Activated CD4-positive, alpha-beta T cell treated with anti-CD3 and anti-CD28 coated beads for 24 hours (primary cell): ENCODE results near the gene PPM1A.

Experiments used
- DNase-seq, 2 donors: peaks; one replicate each; pipeline ENCODE4 v3.0.0-alpha.2; 2020; ENCODE audit warnings: low read depth in 2 of 2

The PPM1A gene

DNA sequence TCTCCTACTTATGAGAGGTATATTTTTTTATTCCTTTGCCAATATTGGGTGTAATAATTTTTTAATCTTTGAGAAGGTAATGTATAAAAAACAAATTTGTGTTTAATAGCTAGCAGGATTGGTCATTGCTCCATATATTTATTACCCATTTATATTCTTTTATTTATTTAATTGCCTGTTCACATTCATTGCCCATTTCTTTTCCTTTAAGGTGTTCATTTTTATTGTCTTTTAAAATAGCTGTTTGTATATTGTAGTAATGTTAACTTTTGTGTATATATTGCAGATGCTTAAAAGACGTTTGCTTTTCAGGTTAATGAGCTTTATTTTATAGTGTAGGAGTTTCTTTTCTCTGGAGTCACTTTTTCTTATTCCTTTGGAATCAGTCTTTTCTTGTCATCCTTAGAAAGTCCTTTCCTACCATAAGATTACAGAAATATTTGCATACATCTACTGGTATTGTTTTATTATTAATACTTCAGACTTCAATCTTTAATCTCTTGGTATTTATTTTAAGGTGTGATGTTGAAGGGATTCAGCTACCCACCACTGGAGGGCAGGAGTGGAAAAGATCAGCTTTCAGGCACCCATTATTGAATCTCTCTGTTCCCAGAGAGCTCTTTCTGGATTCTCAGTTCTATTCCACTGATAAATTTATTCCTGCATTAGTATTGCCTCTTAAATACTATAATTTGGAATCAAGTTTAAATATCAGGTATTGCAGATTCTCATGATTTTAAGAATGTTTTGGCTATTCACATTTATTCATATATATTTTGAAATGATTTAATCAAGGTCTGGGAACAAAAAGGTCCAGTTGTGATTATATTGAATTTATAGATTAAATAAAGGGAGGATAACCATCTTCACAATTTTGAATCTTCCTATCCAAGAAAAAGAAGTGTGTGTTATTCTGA lies 17.3 kb downstream of the PPM1A start:
- DNase-seq, result no peak

- no peak for DNase-seq
Measured at GRCh38 chr14:60272177-60272576, 23.2 kb downstream of the PPM1A start.

DNA sequence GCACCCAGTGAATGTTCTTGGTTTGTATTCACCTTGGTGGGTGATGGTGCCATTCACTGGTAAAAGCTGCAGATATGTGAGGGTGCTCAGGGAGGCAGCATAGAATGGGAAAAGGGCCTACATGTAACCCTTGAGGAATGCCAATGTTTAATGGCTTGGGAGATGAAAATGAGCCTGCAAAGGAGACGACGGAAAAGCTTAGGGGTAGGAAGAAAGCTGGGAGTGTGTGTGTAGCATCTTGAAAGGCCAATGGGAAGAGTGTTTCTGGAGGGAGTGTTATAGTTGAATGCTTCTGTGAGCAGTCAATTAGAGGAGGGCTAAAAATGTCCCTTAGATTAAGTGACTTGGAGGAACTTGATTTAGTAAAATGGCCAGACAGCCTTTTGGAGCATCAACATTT lies 24.9 kb downstream of the PPM1A start:
- DNase-seq, result no peak

- no peak for DNase-seq
Measured at GRCh38 chr14:60274448-60274847, 25.4 kb downstream of the PPM1A start.

- DNase-seq, result no peak
Measured at GRCh38 chr14:60275932-60276331, 26.9 kb downstream of the PPM1A start.

DNA sequence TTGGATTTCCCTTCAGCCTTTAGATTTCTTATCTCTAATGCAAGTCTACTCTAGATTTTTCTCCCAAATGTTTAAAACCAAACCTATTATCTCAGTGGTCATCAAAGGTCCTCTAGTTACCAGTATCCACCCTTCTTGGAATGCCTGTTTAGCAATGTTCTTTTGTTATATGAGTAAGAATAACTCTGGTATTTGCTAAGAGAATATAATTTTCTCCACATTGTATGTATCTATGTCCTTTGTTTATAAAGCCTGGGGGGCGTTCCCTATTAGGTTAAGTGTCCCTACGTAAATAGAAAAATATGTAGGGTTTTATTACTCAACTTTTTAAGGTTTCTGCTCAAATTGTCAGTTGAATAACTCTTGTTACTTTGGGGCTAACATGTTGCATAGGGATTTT lies 27.3 kb downstream of the PPM1A start:
- no peak for DNase-seq

- DNase-seq, result no peak
Measured at GRCh38 chr14:60277605-60278190, 28.7 kb downstream of the PPM1A start.

GRCh38 chr14:60278350-60278749 lies 29.3 kb downstream of the PPM1A start:
- DNase-seq, result no peak

DNA sequence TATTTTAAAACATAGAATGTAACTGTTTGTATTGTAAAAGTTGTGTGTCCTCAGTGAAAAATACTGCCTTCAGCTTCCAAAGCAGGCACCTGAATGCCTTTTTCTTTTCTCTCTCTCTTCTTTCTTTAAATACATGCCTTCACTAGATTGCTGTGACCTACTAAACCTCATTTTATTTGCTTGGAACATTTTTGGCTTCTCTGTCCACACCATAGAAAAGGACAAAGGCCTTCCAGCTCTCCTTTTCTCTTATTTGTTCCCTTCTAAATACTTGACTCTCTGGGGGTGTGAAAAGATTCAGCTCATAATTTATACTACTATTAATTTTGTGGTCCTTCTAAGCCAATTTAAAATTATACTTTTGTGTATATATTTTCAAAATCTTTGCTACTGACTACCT lies 38.4 kb downstream of the PPM1A start:
- DNase-seq, result no peak

GRCh38 chr14:60288279-60288678 lies 39.3 kb downstream of the PPM1A start:
- no peak for DNase-seq

DNA sequence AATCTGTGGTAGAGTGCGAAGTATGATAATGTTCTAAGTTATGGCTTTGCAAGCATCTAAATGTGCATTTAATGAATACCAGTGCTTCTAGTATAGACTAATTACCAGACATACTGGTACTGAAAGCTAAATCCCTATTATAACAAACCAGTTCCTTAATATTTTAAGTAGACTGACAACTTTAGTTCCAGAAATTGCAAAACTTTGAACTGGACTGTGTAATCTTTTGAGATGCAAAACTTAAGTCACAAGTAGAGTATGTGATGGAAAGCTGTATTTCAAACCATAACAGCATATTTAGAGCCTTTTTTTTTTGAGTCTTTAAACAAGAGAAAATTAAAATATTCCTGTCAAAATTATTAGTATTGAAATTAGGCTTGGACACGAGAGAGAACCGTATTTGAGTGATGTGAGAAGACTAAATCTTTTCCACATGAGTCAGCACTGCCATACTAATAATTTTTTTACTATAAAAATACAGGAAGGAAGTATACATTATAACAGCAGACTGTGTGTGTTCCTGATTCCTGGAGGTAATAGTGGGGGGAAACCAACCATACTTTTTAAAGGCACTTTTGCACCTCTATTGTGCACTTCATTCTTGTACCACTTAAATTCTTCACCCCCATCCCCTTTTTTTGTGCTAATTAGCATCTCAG lies 45.5 kb downstream of the PPM1A start:
- DNase-seq, result no peak

GRCh38 chr14:60300019-60300418 lies 51.0 kb downstream of the PPM1A start:
- no peak for DNase-seq

GRCh38 chr14:60301685-60302084 lies 52.7 kb downstream of the PPM1A start:
- DNase-seq, result no peak

DNA sequence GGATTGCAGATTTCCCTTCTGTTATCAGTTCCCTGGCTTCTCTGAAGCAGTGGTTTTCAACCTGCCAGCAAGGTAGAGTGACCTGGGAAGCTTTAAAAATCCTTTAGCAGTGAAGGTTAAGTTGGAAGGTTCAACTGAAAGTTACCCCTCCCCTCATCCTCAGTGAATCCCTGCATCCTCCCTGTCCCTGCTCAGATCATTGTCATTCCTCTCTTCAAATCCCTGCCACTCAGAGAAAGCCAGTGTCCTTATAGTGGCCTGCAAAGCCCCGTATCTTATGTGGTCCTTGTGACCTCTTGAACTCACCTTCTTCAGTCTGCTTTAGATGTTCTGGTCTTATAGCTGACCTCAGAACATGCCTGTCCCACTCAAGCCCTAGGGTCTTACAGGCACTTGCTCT lies 53.6 kb downstream of the PPM1A start:
- no peak for DNase-seq

DNA sequence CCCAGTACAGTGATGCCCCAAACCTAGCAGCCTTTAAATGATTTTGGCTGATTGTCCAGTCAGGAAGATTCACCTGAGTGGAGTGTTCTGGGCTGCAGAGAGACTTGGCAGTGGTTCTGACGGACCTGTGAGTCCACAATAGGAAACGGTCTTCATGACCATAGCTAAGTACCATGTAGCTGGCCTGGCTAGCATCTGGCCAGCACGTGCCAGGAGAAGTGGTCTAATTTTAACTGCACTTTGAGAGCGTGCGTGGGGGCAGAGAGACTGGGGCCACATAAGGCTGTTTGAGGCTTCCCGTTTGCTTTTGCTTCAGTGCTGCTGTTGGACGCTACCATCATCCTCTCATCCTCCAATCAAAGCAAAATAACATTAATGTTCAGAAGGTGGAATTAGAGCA lies 54.7 kb downstream of the PPM1A start:
- DNase-seq, result no peak

GRCh38 chr14:60304509-60304908 lies 55.5 kb downstream of the PPM1A start:
- DNase-seq, result no peak

GRCh38 chr14:60309867-60310552 lies 61.0 kb downstream of the PPM1A start:
- DNase-seq, result no peak

GRCh38 chr14:60311417-60311816 lies 62.4 kb downstream of the PPM1A start:
- DNase-seq, result no peak

DNA sequence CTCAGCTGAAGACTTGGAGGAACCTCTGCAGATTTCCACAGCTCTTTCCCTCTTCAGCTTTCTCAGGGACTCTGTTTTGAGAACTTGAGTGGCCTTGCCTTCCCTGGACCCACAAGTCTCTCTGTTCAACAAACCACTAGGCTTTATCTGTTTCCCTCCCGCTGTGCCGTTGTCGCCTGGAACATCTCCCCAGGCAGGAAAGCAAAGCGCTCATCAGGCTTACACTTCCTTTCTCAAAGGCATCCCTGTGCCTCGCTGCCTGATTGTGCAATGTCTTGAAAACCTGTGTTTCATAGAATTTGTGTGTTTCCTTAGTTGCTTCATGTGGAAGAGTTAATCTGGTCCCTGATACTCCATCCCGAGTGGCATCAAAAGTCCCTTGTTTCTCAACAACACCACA lies 64.1 kb downstream of the PPM1A start:
- DNase-seq, result no peak

DNA sequence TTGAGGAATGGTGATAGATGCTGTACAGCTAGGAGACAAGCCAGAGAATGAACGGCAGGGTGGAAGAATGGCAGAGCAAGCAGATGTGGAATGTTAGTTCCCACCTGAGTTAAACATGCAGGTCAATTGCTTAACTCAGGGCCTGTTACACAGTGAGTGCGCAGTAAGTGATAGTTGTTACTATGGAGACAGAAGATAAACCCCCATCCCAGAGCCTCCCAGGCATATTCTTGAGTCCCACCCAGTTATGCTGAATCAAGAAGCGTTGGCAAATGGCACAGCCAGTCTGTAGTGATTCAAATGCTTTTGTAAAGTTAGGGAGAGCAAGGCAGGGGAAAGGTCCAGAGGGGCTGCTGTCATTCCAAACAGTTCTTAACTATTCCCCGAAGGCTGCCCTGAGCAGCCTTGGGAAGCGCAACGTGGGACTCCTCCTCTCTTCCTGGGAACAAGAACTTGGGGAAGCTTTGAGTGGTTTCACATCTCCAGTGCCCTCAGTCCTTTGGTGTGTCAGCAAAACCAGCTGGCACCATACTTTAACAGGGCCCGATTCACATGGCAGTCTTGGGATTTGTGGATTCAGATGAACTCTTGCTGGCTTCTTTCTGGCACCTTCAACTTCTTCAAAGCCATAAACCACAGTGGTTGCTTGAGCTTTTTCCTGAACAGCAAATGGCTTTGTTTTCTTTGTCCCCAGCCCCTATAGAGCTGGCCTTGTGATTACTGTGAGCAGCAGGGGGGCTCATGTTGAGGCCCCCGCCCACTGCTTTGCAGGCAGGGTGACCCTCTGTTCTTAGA lies 66.4 kb downstream of the PPM1A start:
- no peak for DNase-seq

DNA sequence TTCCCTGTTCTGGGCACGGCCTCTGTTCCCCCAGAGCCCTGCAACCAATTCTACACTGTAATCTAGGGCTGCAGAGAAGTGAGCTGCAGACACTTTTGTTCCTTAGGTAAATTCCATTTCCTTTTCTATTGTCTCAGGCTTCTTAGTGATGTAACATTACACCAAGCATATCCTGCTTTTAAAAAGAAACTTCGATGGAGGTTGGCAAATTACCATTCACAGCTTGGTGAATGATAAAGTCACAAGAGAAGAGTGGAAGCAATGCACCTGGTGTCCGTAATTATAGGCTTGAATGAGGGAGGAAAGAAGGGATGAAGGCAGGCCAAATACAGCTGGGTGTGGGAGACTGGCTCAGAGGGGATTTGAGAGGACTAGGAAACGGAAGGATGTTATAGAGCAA lies 68.6 kb downstream of the PPM1A start:
- DNase-seq, result no peak
